K562 (cell line): Measurements from ENCODE around the gene SKP2. TPM values are rescaled to one million over a fixed set of nuclear protein-coding genes. Genes with fewer than 3 reads are reported as not detected.
A peak's percentile ranks its signal among the peaks of the same experiment; 100 is the strongest.

Experiments
- ATAC-seq: fragments of 200-7000 bp; cut with Tn5 transposase; 3 replicates; pipeline ENCODE4 v1.9.1; 2020; ENCODE audit warnings: moderate library complexity
- BruUV-seq: library from RNA; stranded (reverse); fragments of 400-500 nt; replicated peaks from 2 replicates; lab custom pipeline; 2021; lab: Mats Ljungman, UMichigan
- CTCF ChIA-PET: fragments of 300-600 bp; formaldehyde crosslinking; extraction: SDS; loops from one replicate; lab custom pipeline; 2021; ENCODE audit warnings: low intra/inter-chr PET ratio; lab: Yijun Ruan, JAX
- POLR2A ChIA-PET: fragments of 300-600, 350-650 bp; sonication (Branson Sonifier 250); formaldehyde crosslinking; extraction: SDS; loops from one replicate; lab custom pipeline; 2021; ENCODE audit warnings: antibody characterized with exemption, inconsistent platforms; lab: Yijun Ruan, JAX
- DNase-seq, 4 experiments: peaks; one replicate each; pipeline versions ENCODE4 v3.0.0 to v3.0.0-alpha.2; 2011 to 2018; ENCODE audit warnings: low spot score in 3 of 4, mixed read lengths in 3 of 4; ENCODE audit errors: extremely low read depth in 1 of 4
- FAIRE-seq: peaks from 2 replicates; lab custom pipeline; 2011; peaks lifted over from hg19 to GRCh38; lab: Jason Lieb, UNC
- H2AFZ ChIP-seq: 2 replicates; pipeline ENCODE4 v1.6.0; 2011; ENCODE audit warnings: low read depth, low read length, control low read depth, inconsistent platforms
- H3K27ac ChIP-seq: fragments of 200-600 bp; 3 replicates; pipeline ENCODE4 v1.8.0; 2011; ENCODE audit warnings: low read depth, mild to moderate bottlenecking, control low read depth, inconsistent platforms, low read length, moderate library complexity, mixed read lengths; ENCODE audit errors: extremely low read depth
- H3K27me3 ChIP-seq, 2 experiments: fragments of 300-600 bp in 1 of 2; 2 replicates in 1 of 2; 3 replicates in 1 of 2; pipeline versions ENCODE4 v1.6.0 to v1.8.0; 2011; ENCODE audit warnings: inconsistent platforms in 2 of 2, low read length in 2 of 2, mild to moderate bottlenecking in 1 of 2, mixed read lengths in 1 of 2, moderate library complexity in 1 of 2; ENCODE audit not compliant: control insufficient read depth in 2 of 2, insufficient read depth in 2 of 2
- H3K36me3 ChIP-seq: fragments of 300-600 bp; 3 replicates; pipeline ENCODE4 v1.8.0; 2011; ENCODE audit warnings: mild to moderate bottlenecking, low read length, inconsistent platforms; ENCODE audit not compliant: control insufficient read depth, insufficient read depth
- H3K4me1 ChIP-seq, 2 experiments: fragments of 200-600 bp in 1 of 2; replicated peaks in 1 of 2; 2 replicates in 1 of 2; 3 replicates in 1 of 2; pipeline versions ENCODE4 v1.5.1 to v1.8.0; 2011; ENCODE audit warnings: inconsistent platforms in 2 of 2, low read length in 2 of 2, mild to moderate bottlenecking in 1 of 2, mixed read lengths in 1 of 2, moderate library complexity in 1 of 2; ENCODE audit not compliant: control insufficient read depth in 2 of 2, insufficient read depth in 2 of 2
- H3K4me2 ChIP-seq: 2 replicates; pipeline ENCODE4 v1.6.1; 2011; ENCODE audit warnings: low read length, control low read depth, inconsistent platforms, mixed read lengths; ENCODE audit not compliant: insufficient read depth
- H3K4me3 ChIP-seq: fragments of 200-600 bp; sonication (generic), shearing (Covaris generic); 2 replicates; pipeline ENCODE4 v1.5.1; 2016; ENCODE audit warnings: control low read depth, inconsistent platforms
- H3K79me2 ChIP-seq: fragments of 200-600 bp; 3 replicates; pipeline ENCODE4 v1.8.0; 2011; ENCODE audit warnings: low read length, inconsistent platforms; ENCODE audit not compliant: control insufficient read depth, insufficient read depth
- H3K9ac ChIP-seq, 2 experiments: 2 replicates each; pipeline versions ENCODE4 v1.6.0 to v1.6.1; 2011; ENCODE audit warnings: low read depth in 2 of 2, low read length in 2 of 2, control low read depth in 1 of 2, inconsistent platforms in 1 of 2, mild to moderate bottlenecking in 1 of 2, mixed read lengths in 1 of 2; ENCODE audit not compliant: insufficient read depth in 1 of 2
- H3K9me1 ChIP-seq: one replicate; pipeline ENCODE4 v1.6.0; 2011; ENCODE audit warnings: inconsistent platforms, mild to moderate bottlenecking, low read length, moderate library complexity; ENCODE audit not compliant: control insufficient read depth, insufficient read depth
- H3K9me3 ChIP-seq: replicated peaks from 2 replicates; pipeline ENCODE4 v1.5.1; 2011; ENCODE audit warnings: low read depth, low read length, inconsistent platforms; ENCODE audit not compliant: control insufficient read depth, insufficient read depth
- H4K20me1 ChIP-seq: replicated peaks from 2 replicates; pipeline ENCODE4 v1.6.1; 2011; ENCODE audit warnings: low read length, inconsistent platforms, mixed read lengths; ENCODE audit not compliant: control insufficient read depth, insufficient read depth
- KAT2B ChIP-seq: IDR thresholded peaks from one replicate; pipeline ENCODE4 v1.6.1; 2012; ENCODE audit warnings: low read depth, mild to moderate bottlenecking, control low read depth, inconsistent platforms, low read length, moderate library complexity
- MCM2 ChIP-seq: fragments of 450-650 bp; IDR thresholded peaks from 2 replicates; pipeline ENCODE4 v1.6.1; 2017; ENCODE audit warnings: low read depth, mild to moderate bottlenecking
- NCOA2 ChIP-seq, 2 experiments: fragments of 450-650 bp; IDR thresholded peaks; 2 replicates each; pipeline ENCODE4 v1.6.1; 2018; ENCODE audit warnings: mild to moderate bottlenecking in 2 of 2, moderate library complexity in 1 of 2; ENCODE audit not compliant: partially characterized antibody in 2 of 2
- POLR2B ChIP-seq: fragments of 450-650 bp; IDR thresholded peaks from 2 replicates; pipeline ENCODE4 v1.6.1; 2018; ENCODE audit warnings: low read depth; ENCODE audit not compliant: partially characterized antibody
- RAD21 ChIP-seq, 2 experiments: fragments of 250-450 bp in 1 of 2; fragments of 450-650 bp in 1 of 2; sonication (Bioruptor Pico) in 1 of 2; formaldehyde crosslinking in 1 of 2; IDR thresholded peaks in 1 of 2; conservative IDR thresholded peaks in 1 of 2; 2 replicates each; pipeline versions ENCODE4 v1.4.0 to v1.8.0; 2020 to 2022; ENCODE audit warnings: mild to moderate bottlenecking in 2 of 2, moderate library complexity in 1 of 2
- SMC3 ChIP-seq: conservative IDR thresholded peaks from 2 replicates; pipeline ENCODE4 v1.6.1; 2011; ENCODE audit warnings: low read depth, low read length, improper control_type of control experiment; ENCODE audit not compliant: insufficient read depth
- ZFP91 ChIP-seq: sonication (generic); formaldehyde crosslinking; IDR thresholded peaks from 2 replicates; pipeline ENCODE4 v1.8.0; 2022; ENCODE audit warnings: mild to moderate bottlenecking, missing genetic modification reagents
- WGBS: fragments of 100-300 bp; shearing (Covaris generic); methylation state at CpG from one replicate; pipeline ENCODE4 v1.1.6; 2016; ENCODE audit warnings: low coverage, mixed read lengths; ENCODE audit not compliant: insufficient coverage; ENCODE audit errors: missing lambda C conversion rate; 5-methylcytosine and 5-hydroxymethylcytosine counted together
- in situ Hi-C: fragments of 300-500 bp; cut with MboI; formaldehyde crosslinking; loops from 4 replicates; pipeline ENCODE4 v1.15.0; 2018; ENCODE audit warnings: inconsistent platforms, mixed read lengths
- intact Hi-C: fragments of 100-400 bp; cut with micrococcal nuclease; formaldehyde crosslinking; loops from 2 replicates; pipeline ENCODE4 v1.14.2; 2022
- polyA plus RNA-seq, 8 experiments: library from polyadenylated mRNA; depleted of rRNA in 4 of 8; stranded (reverse) in 5 of 8; unstranded in 3 of 8; fragments of >200 nt; fragmentation: Nextera tagmentation in 2 of 8; fragmentation: Illumina TruSeq in 1 of 8; extraction: Ambion mirVana in 2 of 8; extraction: Trizol in 1 of 8; gene quantifications; 2 replicates each; pipeline versions ENCODE4 v1.2.1 to v1.2.3, GENCODE V29; 2011 to 2014; ENCODE audit warnings: inconsistent platforms in 1 of 8, missing spikeins in 1 of 8
- total RNA-seq, 7 experiments: library from RNA; depleted of rRNA in 6 of 7; stranded (reverse); fragments of >200 nt in 6 of 7; fragmentation: Illumina TruSeq in 2 of 7; extraction: Trizol in 2 of 7; gene quantifications; 2 replicates each; pipeline versions ENCODE4 v1.2.1 to v1.2.3, GENCODE V29; 2011 to 2021; ENCODE audit warnings: low replicate concordance in 1 of 7
- TF ChIP-seq, protein P1 (sequence below): sonication (generic); formaldehyde crosslinking; IDR thresholded peaks from 2 replicates; pipeline ENCODE4 v1.8.0; 2023; ENCODE audit warnings: missing genetic modification reagents, mild to moderate bottlenecking, borderline replicate concordance

Gene SKP2
- total and polyA plus RNA-seq, 9 of the 15 experiments (the other 6 are each of a cell fraction or from before 2014, with no cell fraction given), result 30.0 to 97.5 (median 80.8) TPM

GRCh38 chr5:36214436-36214835, 62.5 kb downstream of the SKP2 start (continued):
- TF ChIP-seq RAD21 (CRISPR knock-in tag; conservative IDR thresholded peaks at IDR 0.05 in 1 of 2, IDR thresholded peaks at IDR 0.05 in 1 of 2), result peak; percentile 58 to 68
- no peak for TF ChIP-seq KAT2B
- TF ChIP-seq SMC3, result peak; percentile 25; the same call in 1 of the 2 replicates

GRCh38 chr5:36215910-36216309, 64.0 kb downstream of the SKP2 start:
- no peak overlapping the region for H3K4me2 ChIP-seq
- POLR2A ChIA-PET, result no interaction called here
- TF ChIP-seq, protein P1, sequence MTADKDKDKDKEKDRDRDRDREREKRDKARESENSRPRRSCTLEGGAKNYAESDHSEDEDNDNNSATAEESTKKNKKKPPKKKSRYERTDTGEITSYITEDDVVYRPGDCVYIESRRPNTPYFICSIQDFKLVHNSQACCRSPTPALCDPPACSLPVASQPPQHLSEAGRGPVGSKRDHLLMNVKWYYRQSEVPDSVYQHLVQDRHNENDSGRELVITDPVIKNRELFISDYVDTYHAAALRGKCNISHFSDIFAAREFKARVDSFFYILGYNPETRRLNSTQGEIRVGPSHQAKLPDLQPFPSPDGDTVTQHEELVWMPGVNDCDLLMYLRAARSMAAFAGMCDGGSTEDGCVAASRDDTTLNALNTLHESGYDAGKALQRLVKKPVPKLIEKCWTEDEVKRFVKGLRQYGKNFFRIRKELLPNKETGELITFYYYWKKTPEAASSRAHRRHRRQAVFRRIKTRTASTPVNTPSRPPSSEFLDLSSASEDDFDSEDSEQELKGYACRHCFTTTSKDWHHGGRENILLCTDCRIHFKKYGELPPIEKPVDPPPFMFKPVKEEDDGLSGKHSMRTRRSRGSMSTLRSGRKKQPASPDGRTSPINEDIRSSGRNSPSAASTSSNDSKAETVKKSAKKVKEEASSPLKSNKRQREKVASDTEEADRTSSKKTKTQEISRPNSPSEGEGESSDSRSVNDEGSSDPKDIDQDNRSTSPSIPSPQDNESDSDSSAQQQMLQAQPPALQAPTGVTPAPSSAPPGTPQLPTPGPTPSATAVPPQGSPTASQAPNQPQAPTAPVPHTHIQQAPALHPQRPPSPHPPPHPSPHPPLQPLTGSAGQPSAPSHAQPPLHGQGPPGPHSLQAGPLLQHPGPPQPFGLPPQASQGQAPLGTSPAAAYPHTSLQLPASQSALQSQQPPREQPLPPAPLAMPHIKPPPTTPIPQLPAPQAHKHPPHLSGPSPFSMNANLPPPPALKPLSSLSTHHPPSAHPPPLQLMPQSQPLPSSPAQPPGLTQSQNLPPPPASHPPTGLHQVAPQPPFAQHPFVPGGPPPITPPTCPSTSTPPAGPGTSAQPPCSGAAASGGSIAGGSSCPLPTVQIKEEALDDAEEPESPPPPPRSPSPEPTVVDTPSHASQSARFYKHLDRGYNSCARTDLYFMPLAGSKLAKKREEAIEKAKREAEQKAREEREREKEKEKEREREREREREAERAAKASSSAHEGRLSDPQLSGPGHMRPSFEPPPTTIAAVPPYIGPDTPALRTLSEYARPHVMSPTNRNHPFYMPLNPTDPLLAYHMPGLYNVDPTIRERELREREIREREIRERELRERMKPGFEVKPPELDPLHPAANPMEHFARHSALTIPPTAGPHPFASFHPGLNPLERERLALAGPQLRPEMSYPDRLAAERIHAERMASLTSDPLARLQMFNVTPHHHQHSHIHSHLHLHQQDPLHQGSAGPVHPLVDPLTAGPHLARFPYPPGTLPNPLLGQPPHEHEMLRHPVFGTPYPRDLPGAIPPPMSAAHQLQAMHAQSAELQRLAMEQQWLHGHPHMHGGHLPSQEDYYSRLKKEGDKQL (CRISPR knock-in tag), result no peak
- TF ChIP-seq MCM2 (no peak), NCOA2 (IDR thresholded peaks at IDR 0.05; ENCODE audit: partially characterized antibody in 2 of 2) (no peak), POLR2B (no peak), ZFP91 (CRISPR knock-in tag) (no peak)

More at GRCh38 chr5:36215910-36216309, 64.0 kb downstream of the SKP2 start:
- no peaks in the 10 kb centered on the region for H3K79me2 ChIP-seq
- H3K9ac ChIP-seq, result no peak overlapping the region
- in situ Hi-C loops, result no loop called here
- H4K20me1 ChIP-seq, result no peaks in the 10 kb centered on the region
- no peaks in the 10 kb centered on the region for H3K9me3 ChIP-seq
- no peak overlapping the region for H3K27ac ChIP-seq
- H2AFZ ChIP-seq, result no peak overlapping the region
- ATAC-seq (no peak), DNase-seq (no peak), FAIRE-seq (no peak)
- 72% methylated on average over 2 of the region's 2 CpGs for WGBS
- H3K9me1 ChIP-seq, result no peaks in the 10 kb centered on the region
- peaks cover 66% of the 10 kb centered on the region; the same call in 1 of the 3 replicates for H3K36me3 ChIP-seq
- no peak overlapping the region for H3K4me3 ChIP-seq
- H3K27me3 ChIP-seq, result no peaks in the 10 kb centered on the region
- no peaks in the 10 kb centered on the region for H3K4me1 ChIP-seq
- CTCF ChIA-PET, result no interaction called here
- intact Hi-C loops, result no loop called here
- BruUV-seq, result no TSS peak
